Measurements from ENCODE around the gene PCBD2. TPM values are rescaled to one million over a fixed set of nuclear protein-coding genes. Genes with fewer than 3 reads are reported as not detected.

Gene PCBD2
- total RNA-seq, 2 experiments from 2014 or later, result 14.4 to 15.2 TPM

- Mint-ChIP-seq H3K4me1 (peaks cover 7% of the 10 kb centered on the region), H3K27ac (no peak overlapping the region), H3K9me3 (no peaks in the 10 kb centered on the region), H3K4me3 (no peak overlapping the region), H3K27me3 (no peaks in the 10 kb centered on the region), H3K36me3 (peaks cover 9% of the 10 kb centered on the region)
- no peak for ATAC-seq (ENCODE audit: low read depth)
- POLR2A ChIA-PET, result interaction anchor here (1.2 kb wide), 1 partner anchor 9 kb away, joined by 5 read pairs; the partner anchor contains the start of gene PCBD2
- DNase-seq, result no peak
These were observed 8.9 kb downstream of the PCBD2 start for GRCh38 chr5:134913795-134914194.

- ATAC-seq (ENCODE audit: low read depth) (no peak), DNase-seq (no peak)
- Mint-ChIP-seq H3K4me1 (peaks cover 8% of the 10 kb centered on the region), H3K27me3 (no peaks in the 10 kb centered on the region), H3K9me3 (no peaks in the 10 kb centered on the region), H3K27ac (no peak overlapping the region), H3K4me3 (no peak overlapping the region), H3K36me3 (peaks cover 13% of the 10 kb centered on the region)
- POLR2A ChIA-PET, result no interaction called here
These were observed 12.3 kb downstream of the PCBD2 start for GRCh38 chr5:134917070-134917815.

- no peak overlapping the region for H3K27ac Mint-ChIP-seq
- peaks cover 8% of the 10 kb centered on the region for H3K4me1 Mint-ChIP-seq
- ATAC-seq (ENCODE audit: low read depth) (no peak), DNase-seq (no peak)
- no peaks in the 10 kb centered on the region for H3K27me3 Mint-ChIP-seq
- POLR2A ChIA-PET, result no interaction called here
- no peaks in the 10 kb centered on the region for H3K9me3 Mint-ChIP-seq
- H3K4me3 Mint-ChIP-seq, result no peak overlapping the region
- peaks cover 15% of the 10 kb centered on the region for H3K36me3 Mint-ChIP-seq
These were observed 13.9 kb downstream of the PCBD2 start for GRCh38 chr5:134918861-134919260.

- peaks cover 8% of the 10 kb centered on the region for H3K4me1 Mint-ChIP-seq
- H3K36me3 Mint-ChIP-seq, result peaks cover 15% of the 10 kb centered on the region
- POLR2A ChIA-PET, result no interaction called here
These were observed 16.1 kb downstream of the PCBD2 start for GRCh38 chr5:134920848-134921575.

GRCh38 chr5:134932508-134932907 is 27.6 kb downstream of the PCBD2 start:
- Mint-ChIP-seq H3K36me3 (peaks cover 16% of the 10 kb centered on the region), H3K27me3 (no peaks in the 10 kb centered on the region), H3K4me3 (no peak overlapping the region), H3K27ac (no peak overlapping the region), H3K4me1 (no peaks in the 10 kb centered on the region), H3K9me3 (no peaks in the 10 kb centered on the region)
- DNase-seq (no peak), ATAC-seq (ENCODE audit: low read depth) (no peak)
- POLR2A ChIA-PET, result no interaction called here

More at GRCh38 chr5:134920848-134921575, 16.1 kb downstream of the PCBD2 start:
- Mint-ChIP-seq H3K4me3 (no peak overlapping the region), H3K9me3 (no peaks in the 10 kb centered on the region), H3K27ac (no peak overlapping the region), H3K27me3 (no peaks in the 10 kb centered on the region)
- DNase-seq, result no peak
- ATAC-seq (ENCODE audit: low read depth), result no peak

GRCh38 chr5:134934202-134934601 is 29.3 kb downstream of the PCBD2 start:
- H3K36me3 Mint-ChIP-seq, result peaks cover 11% of the 10 kb centered on the region
- no peak for ATAC-seq (ENCODE audit: low read depth)
- H3K27me3 Mint-ChIP-seq, result no peaks in the 10 kb centered on the region
- no peak overlapping the region for H3K27ac Mint-ChIP-seq
- DNase-seq, result no peak
- H3K4me1 Mint-ChIP-seq, result no peaks in the 10 kb centered on the region
- H3K9me3 Mint-ChIP-seq, result no peaks in the 10 kb centered on the region
- POLR2A ChIA-PET, result no interaction called here
- H3K4me3 Mint-ChIP-seq, result no peak overlapping the region

GRCh38 chr5:134935711-134936602 is 31.0 kb downstream of the PCBD2 start:
- Mint-ChIP-seq H3K4me1 (no peaks in the 10 kb centered on the region), H3K9me3 (no peaks in the 10 kb centered on the region), H3K4me3 (no peak overlapping the region), H3K36me3 (peaks cover 7% of the 10 kb centered on the region), H3K27ac (no peak overlapping the region), H3K27me3 (no peaks in the 10 kb centered on the region)
- DNase-seq (no peak), ATAC-seq (ENCODE audit: low read depth) (no peak)
- POLR2A ChIA-PET, result no interaction called here

GRCh38 chr5:134937526-134937925 is 32.6 kb downstream of the PCBD2 start:
- Mint-ChIP-seq H3K4me1 (no peaks in the 10 kb centered on the region), H3K36me3 (peaks cover 4% of the 10 kb centered on the region), H3K9me3 (no peaks in the 10 kb centered on the region), H3K27ac (no peak overlapping the region), H3K27me3 (no peaks in the 10 kb centered on the region), H3K4me3 (no peak overlapping the region)
- ATAC-seq (ENCODE audit: low read depth), result no peak
- POLR2A ChIA-PET, result no interaction called here
- DNase-seq, result no peak

GRCh38 chr5:134938030-134938429 is 33.1 kb downstream of the PCBD2 start:
- peaks cover 4% of the 10 kb centered on the region for H3K36me3 Mint-ChIP-seq
- no peak overlapping the region for H3K4me3 Mint-ChIP-seq
- no peaks in the 10 kb centered on the region for H3K4me1 Mint-ChIP-seq
- no peak for DNase-seq
- ATAC-seq (ENCODE audit: low read depth), result no peak
- H3K27ac Mint-ChIP-seq, result no peak overlapping the region
- POLR2A ChIA-PET, result no interaction called here
- no peaks in the 10 kb centered on the region for H3K27me3 Mint-ChIP-seq
- H3K9me3 Mint-ChIP-seq, result no peaks in the 10 kb centered on the region

GRCh38 chr5:134939500-134939899 is 34.6 kb downstream of the PCBD2 start:
- Mint-ChIP-seq H3K36me3 (peaks cover 3% of the 10 kb centered on the region), H3K27me3 (no peaks in the 10 kb centered on the region), H3K4me1 (no peaks in the 10 kb centered on the region), H3K27ac (no peak overlapping the region), H3K4me3 (no peak overlapping the region), H3K9me3 (no peaks in the 10 kb centered on the region)
- ATAC-seq (ENCODE audit: low read depth) (no peak), DNase-seq (no peak)
- POLR2A ChIA-PET, result no interaction called here

- no peak for ATAC-seq (ENCODE audit: low read depth)
- no peak for DNase-seq
- Mint-ChIP-seq H3K27ac (no peak overlapping the region), H3K36me3 (peaks cover 3% of the 10 kb centered on the region), H3K4me3 (no peak overlapping the region), H3K27me3 (no peaks in the 10 kb centered on the region), H3K4me1 (no peaks in the 10 kb centered on the region), H3K9me3 (no peaks in the 10 kb centered on the region)
- POLR2A ChIA-PET, result no interaction called here
These were observed 38.6 kb downstream of the PCBD2 start for GRCh38 chr5:134943547-134943946.

GRCh38 chr5:134944630-134945029 is 39.7 kb downstream of the PCBD2 start:
- no peak for DNase-seq
- Mint-ChIP-seq H3K4me3 (no peak overlapping the region), H3K27me3 (no peaks in the 10 kb centered on the region), H3K36me3 (peaks cover 4% of the 10 kb centered on the region), H3K9me3 (no peaks in the 10 kb centered on the region), H3K27ac (no peak overlapping the region), H3K4me1 (no peaks in the 10 kb centered on the region)
- ATAC-seq (ENCODE audit: low read depth), result no peak
- POLR2A ChIA-PET, result no interaction called here

GRCh38 chr5:134945041-134945440 is 40.1 kb downstream of the PCBD2 start:
- peaks cover 4% of the 10 kb centered on the region for H3K36me3 Mint-ChIP-seq
- no peaks in the 10 kb centered on the region for H3K27me3 Mint-ChIP-seq
- no peak overlapping the region for H3K4me3 Mint-ChIP-seq
- no peak for DNase-seq
- POLR2A ChIA-PET, result no interaction called here
- no peak overlapping the region for H3K27ac Mint-ChIP-seq
- ATAC-seq (ENCODE audit: low read depth), result no peak
- no peaks in the 10 kb centered on the region for H3K9me3 Mint-ChIP-seq
- H3K4me1 Mint-ChIP-seq, result no peaks in the 10 kb centered on the region
